HG02981 (cell line): Measurements from ENCODE around the gene MOGAT2.
"Not testable (repeated sequence)": the region's sequence is repeated elsewhere in the genome, so short reads cannot be mapped to it uniquely, and the experiment has no call there.

Source experiments
- ATAC-seq: cut with Tn5 transposase; IDR thresholded peaks from one replicate; pipeline ENCODE4 v1.9.1; 2021; ENCODE audit warnings: mild to moderate bottlenecking, moderate library complexity; ENCODE audit not compliant: unreplicated experiment

Gene MOGAT2

GRCh38 chr11:75718419-75719339, 1.0 kb downstream of the MOGAT2 start:
- ATAC-seq = no peak

- no peak for ATAC-seq
Observed at GRCh38 chr11:75719340-75720239, 2.0 kb downstream of the MOGAT2 start.

- ATAC-seq = no peak
Observed at GRCh38 chr11:75720639-75721038, 3.0 kb downstream of the MOGAT2 start.

- no peak for ATAC-seq
Observed at GRCh38 chr11:75721852-75722668, 4.4 kb downstream of the MOGAT2 start.

GRCh38 chr11:75722669-75723042, 5.0 kb downstream of the MOGAT2 start:
- no peak for ATAC-seq

- ATAC-seq = no peak
Observed at GRCh38 chr11:75725547-75726320, 8.1 kb downstream of the MOGAT2 start.

GRCh38 chr11:75728992-75729391, 11.4 kb downstream of the MOGAT2 start:
- no peak for ATAC-seq

- no peak for ATAC-seq
Observed at GRCh38 chr11:75731095-75731494, 13.5 kb downstream of the MOGAT2 start.

GRCh38 chr11:75733071-75733430, 15.4 kb downstream of the MOGAT2 start:
- ATAC-seq = no peak

- no peak for ATAC-seq
Observed at GRCh38 chr11:75733431-75734107, 15.9 kb downstream of the MOGAT2 start.

- no peak for ATAC-seq
Observed at GRCh38 chr11:75734491-75735180, 17.0 kb downstream of the MOGAT2 start.

GRCh38 chr11:75735181-75735845, 17.7 kb downstream of the MOGAT2 start:
- no peak for ATAC-seq

GRCh38 chr11:75737314-75737713, 19.7 kb downstream of the MOGAT2 start:
- ATAC-seq = no peak

GRCh38 chr11:75740681-75741080, 23.0 kb downstream of the MOGAT2 start:
- ATAC-seq = no peak

GRCh38 chr11:75743159-75743558, 25.5 kb downstream of the MOGAT2 start:
- ATAC-seq = not testable (repeated sequence)

- no peak for ATAC-seq
Observed at GRCh38 chr11:75743711-75744563, 26.3 kb downstream of the MOGAT2 start.

- ATAC-seq = no peak
Observed at GRCh38 chr11:75745807-75746206, 28.2 kb downstream of the MOGAT2 start.
